PC-3 (cell line): ENCODE results near the gene KMT2C. TPM values are rescaled to one million over a fixed set of nuclear protein-coding genes. Genes with fewer than 3 reads are reported as not detected.

Experiments
- ATAC-seq: fragments of 200-7000 bp; cut with Tn5 transposase; 2 replicates; pipeline ENCODE4 v1.9.1; 2020; ENCODE audit warnings: mild to moderate bottlenecking, moderate library complexity
- BruUV-seq: library from RNA; stranded (reverse); fragments of 400-500 nt; replicated peaks from 2 replicates; lab custom pipeline; 2021; lab: Mats Ljungman, UMichigan
- CTCF ChIA-PET: fragments of 300-600 bp; sonication (Branson Sonifier 250); formaldehyde crosslinking; loops from one replicate; lab custom pipeline; 2022; ENCODE audit warnings: antibody characterized with exemption; lab: Charles Lee
- POLR2A ChIA-PET: fragments of 300-600 bp; sonication (Branson Sonifier 250); formaldehyde crosslinking; loops from one replicate; lab custom pipeline; 2022; ENCODE audit warnings: antibody characterized with exemption; ENCODE audit not compliant: unreplicated experiment; lab: Charles Lee
- DNase-seq: peaks from one replicate; pipeline ENCODE4 v3.0.0-alpha.2; 2015
- H2AFZ ChIP-seq: fragments of 300-600 bp; sonication (generic); 2 replicates; pipeline ENCODE4 v1.6.0; 2016; ENCODE audit warnings: antibody characterized with exemption, low read length
- H3F3A ChIP-seq: fragments of 300-600 bp; sonication (generic); one replicate; pipeline ENCODE4 v1.6.0; 2017; ENCODE audit warnings: antibody characterized with exemption, low read length, control low read depth, mild to moderate bottlenecking; ENCODE audit not compliant: unreplicated experiment
- H3K27ac ChIP-seq: fragments of 300-600 bp; sonication (generic); 2 replicates; pipeline ENCODE4 v1.5.1; 2016; ENCODE audit warnings: mild to moderate bottlenecking, low read length
- H3K27me3 ChIP-seq: fragments of 300-600 bp; sonication (generic); 2 replicates; pipeline ENCODE4 v1.6.1; 2016; ENCODE audit warnings: low read length, mixed read lengths
- H3K36me3 ChIP-seq: fragments of 300-600 bp; sonication (generic); 2 replicates; pipeline ENCODE4 v1.6.1; 2016; ENCODE audit warnings: low read depth, mixed run types, low read length, mixed read lengths
- H3K4me1 ChIP-seq: fragments of 300-600 bp; sonication (generic); 2 replicates; pipeline ENCODE4 v1.5.1; 2016; ENCODE audit warnings: low read length; ENCODE audit not compliant: insufficient read depth
- H3K4me2 ChIP-seq: fragments of 300-600 bp; sonication (generic); 2 replicates; pipeline ENCODE4 v1.6.0; 2016; ENCODE audit warnings: low read length
- H3K4me3 ChIP-seq: fragments of 300-600 bp; sonication (generic); 2 replicates; pipeline ENCODE4 v1.5.1; 2016; ENCODE audit warnings: mild to moderate bottlenecking, low read length, mixed read lengths
- H3K79me2 ChIP-seq: fragments of 300-600 bp; sonication (generic); 2 replicates; pipeline ENCODE4 v1.6.1; 2017; ENCODE audit warnings: low read length, mixed read lengths
- H3K9ac ChIP-seq: fragments of 300-600 bp; sonication (generic); 2 replicates; pipeline ENCODE4 v1.6.0; 2016; ENCODE audit warnings: mild to moderate bottlenecking, low read length
- H3K9me2 ChIP-seq: fragments of 300-600 bp; sonication (generic); replicated peaks from 2 replicates; pipeline ENCODE4 v1.6.1; 2016; ENCODE audit warnings: mixed run types, low read length, mixed read lengths
- H3K9me3 ChIP-seq: fragments of 300-600 bp; sonication (generic); 2 replicates; pipeline ENCODE4 v1.6.1; 2016; ENCODE audit warnings: low read length, mixed read lengths
- H4K20me1 ChIP-seq: fragments of 300-600 bp; sonication (generic); 2 replicates; pipeline ENCODE4 v1.6.1; 2016; ENCODE audit warnings: low read length, mixed read lengths
- EZH2 ChIP-seq: fragments of 300-600 bp; sonication (generic); IDR thresholded peaks from one replicate; pipeline ENCODE4 v1.6.1; 2017; ENCODE audit warnings: antibody characterized with exemption, mild to moderate bottlenecking, low read length; ENCODE audit not compliant: unreplicated experiment
- EZH2phosphoT487 ChIP-seq: fragments of 300-600 bp; sonication (generic); IDR thresholded peaks from 2 replicates; pipeline ENCODE4 v1.6.1; 2018; ENCODE audit warnings: mild to moderate bottlenecking, antibody characterized with exemption, low read length, borderline replicate concordance
- intact Hi-C: fragments of 100-400 bp; cut with micrococcal nuclease; formaldehyde crosslinking; loops from 2 replicates; pipeline ENCODE4 v1.9.0; 2023
- total RNA-seq: library from RNA; depleted of rRNA; stranded (reverse); fragments of >200 nt; gene quantifications from 2 replicates; pipeline ENCODE4 v1.2.3, GENCODE V29; 2014
- TF ChIP-seq, protein P1 (sequence below): fragments of 300-600 bp; sonication (generic); conservative IDR thresholded peaks from 2 replicates; pipeline ENCODE4 v1.5.1; 2017; ENCODE audit warnings: antibody characterized with exemption, low read depth, mild to moderate bottlenecking, low read length

Gene KMT2C
- total RNA-seq, 1 experiment from 2014 or later = 15.3 TPM

DNA sequence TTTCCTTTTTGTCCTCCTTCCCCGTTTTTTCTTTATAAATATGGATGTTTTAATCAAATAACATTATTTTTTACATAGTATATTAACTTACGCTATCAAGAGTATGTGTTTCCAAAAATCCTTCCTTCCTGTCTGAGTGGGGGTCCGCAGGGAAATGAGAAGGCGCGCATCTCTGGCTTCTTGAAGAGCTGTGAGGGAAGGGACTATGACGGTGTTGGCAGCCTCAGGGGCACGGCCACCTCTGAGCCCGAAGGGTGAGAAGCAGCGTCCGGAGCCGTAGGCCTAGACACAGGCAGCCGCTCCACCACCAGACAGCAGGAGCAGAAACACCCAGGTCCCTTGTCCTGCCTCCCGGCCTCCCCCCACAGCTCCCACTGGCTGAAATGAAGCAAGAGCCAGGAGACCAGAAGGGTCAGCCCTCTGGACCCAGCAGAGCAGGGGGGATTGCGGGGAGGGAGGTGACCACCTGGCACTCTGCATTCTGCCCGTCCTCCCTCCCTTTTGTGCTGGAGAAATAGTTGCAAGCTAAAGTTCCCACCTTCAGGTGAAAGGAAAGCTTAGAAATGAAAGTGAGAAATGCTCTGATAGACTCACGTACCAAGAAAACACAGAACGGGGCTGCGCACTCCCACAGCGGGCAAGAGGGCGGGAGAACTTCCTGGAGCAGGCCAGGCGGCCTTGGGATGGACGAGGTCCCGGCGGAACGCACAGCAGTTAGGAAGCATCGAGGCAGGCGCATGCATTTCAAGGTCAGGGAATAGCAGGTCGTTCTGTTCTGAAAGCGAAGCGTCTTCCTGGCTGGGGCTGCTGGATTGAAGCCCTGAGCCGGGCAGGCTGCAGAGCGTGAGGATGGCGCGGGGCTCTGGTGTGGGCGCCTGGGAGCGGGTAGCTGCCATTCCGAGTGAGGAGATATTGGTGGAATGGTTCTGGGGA is 304.9 kb downstream of the KMT2C start:
- no peaks in the 10 kb centered on the region for H3K4me1 ChIP-seq
- H3F3A ChIP-seq = no peaks in the 10 kb centered on the region
- no peaks in the 10 kb centered on the region for H4K20me1 ChIP-seq
- H3K36me3 ChIP-seq = no peaks in the 10 kb centered on the region
- H3K27me3 ChIP-seq = no peaks in the 10 kb centered on the region
- H2AFZ ChIP-seq = no peak overlapping the region
- no peaks in the 10 kb centered on the region for H3K9me3 ChIP-seq
- no peak overlapping the region for H3K27ac ChIP-seq
- H3K79me2 ChIP-seq = no peaks in the 10 kb centered on the region
- DNase-seq (no peak), ATAC-seq (no peak)
- no peaks in the 10 kb centered on the region for H3K9me2 ChIP-seq
- H3K9ac ChIP-seq = no peak overlapping the region
- ChIA-PET CTCF (no interaction called here), POLR2A (no interaction called here)
- intact Hi-C loops = no loop called here
- no TSS peak for BruUV-seq
- no peak overlapping the region for H3K4me2 ChIP-seq
- TF ChIP-seq, protein P1, sequence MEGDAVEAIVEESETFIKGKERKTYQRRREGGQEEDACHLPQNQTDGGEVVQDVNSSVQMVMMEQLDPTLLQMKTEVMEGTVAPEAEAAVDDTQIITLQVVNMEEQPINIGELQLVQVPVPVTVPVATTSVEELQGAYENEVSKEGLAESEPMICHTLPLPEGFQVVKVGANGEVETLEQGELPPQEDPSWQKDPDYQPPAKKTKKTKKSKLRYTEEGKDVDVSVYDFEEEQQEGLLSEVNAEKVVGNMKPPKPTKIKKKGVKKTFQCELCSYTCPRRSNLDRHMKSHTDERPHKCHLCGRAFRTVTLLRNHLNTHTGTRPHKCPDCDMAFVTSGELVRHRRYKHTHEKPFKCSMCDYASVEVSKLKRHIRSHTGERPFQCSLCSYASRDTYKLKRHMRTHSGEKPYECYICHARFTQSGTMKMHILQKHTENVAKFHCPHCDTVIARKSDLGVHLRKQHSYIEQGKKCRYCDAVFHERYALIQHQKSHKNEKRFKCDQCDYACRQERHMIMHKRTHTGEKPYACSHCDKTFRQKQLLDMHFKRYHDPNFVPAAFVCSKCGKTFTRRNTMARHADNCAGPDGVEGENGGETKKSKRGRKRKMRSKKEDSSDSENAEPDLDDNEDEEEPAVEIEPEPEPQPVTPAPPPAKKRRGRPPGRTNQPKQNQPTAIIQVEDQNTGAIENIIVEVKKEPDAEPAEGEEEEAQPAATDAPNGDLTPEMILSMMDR = no peak
- no peak for TF ChIP-seq EZH2
- no peak for TF ChIP-seq EZH2phosphoT487
- H3K4me3 ChIP-seq = no peak overlapping the region

DNA sequence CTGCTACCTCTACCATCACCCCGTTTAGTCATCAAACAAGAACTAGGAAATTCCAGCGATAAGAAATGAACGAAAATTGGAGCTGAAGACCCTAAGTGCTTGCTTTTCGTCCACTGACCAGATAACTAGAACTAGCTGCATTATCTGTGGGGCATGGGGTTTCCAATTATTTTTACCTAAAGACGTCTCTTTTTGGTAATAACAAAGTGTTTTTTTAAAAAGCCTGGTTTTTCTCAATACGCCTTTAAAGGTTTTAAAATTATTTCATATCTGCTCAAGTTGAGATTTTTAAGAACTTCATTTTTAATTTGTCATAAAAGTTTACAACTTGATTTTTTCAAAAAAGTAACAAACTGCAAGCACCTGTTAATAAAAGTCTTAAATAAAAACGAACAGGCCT is 306.1 kb downstream of the KMT2C start:
- no peaks in the 10 kb centered on the region for H3K4me1 ChIP-seq
- no peaks in the 10 kb centered on the region for H4K20me1 ChIP-seq
- no peaks in the 10 kb centered on the region for H3K79me2 ChIP-seq
- POLR2A ChIA-PET = no interaction called here
- H3K36me3 ChIP-seq = peaks cover 8% of the 10 kb centered on the region
- H2AFZ ChIP-seq = no peak overlapping the region
- H3K4me3 ChIP-seq = no peak overlapping the region
- no peaks in the 10 kb centered on the region for H3K27me3 ChIP-seq
- H3F3A ChIP-seq = no peaks in the 10 kb centered on the region
- no peak overlapping the region for H3K9ac ChIP-seq
- ATAC-seq (no peak), DNase-seq (no peak)
- no peaks in the 10 kb centered on the region for H3K9me2 ChIP-seq
- CTCF ChIA-PET = no interaction called here
- no TSS peak for BruUV-seq
- TF ChIP-seq EZH2 (no peak), EZH2phosphoT487 (no peak)
- TF ChIP-seq, protein P1 = no peak
- no peak overlapping the region for H3K4me2 ChIP-seq
- no peaks in the 10 kb centered on the region for H3K9me3 ChIP-seq
- intact Hi-C loops = no loop called here
- H3K27ac ChIP-seq = no peak overlapping the region
